ENCODE data around the gene COG2. TPM values are rescaled to one million over a fixed set of nuclear protein-coding genes. Genes with fewer than 3 reads are reported as not detected.

The COG2 gene
- total RNA-seq, 4 donors from 2014 or later: 17.2 to 25.2 (median 22.9) TPM

DNA sequence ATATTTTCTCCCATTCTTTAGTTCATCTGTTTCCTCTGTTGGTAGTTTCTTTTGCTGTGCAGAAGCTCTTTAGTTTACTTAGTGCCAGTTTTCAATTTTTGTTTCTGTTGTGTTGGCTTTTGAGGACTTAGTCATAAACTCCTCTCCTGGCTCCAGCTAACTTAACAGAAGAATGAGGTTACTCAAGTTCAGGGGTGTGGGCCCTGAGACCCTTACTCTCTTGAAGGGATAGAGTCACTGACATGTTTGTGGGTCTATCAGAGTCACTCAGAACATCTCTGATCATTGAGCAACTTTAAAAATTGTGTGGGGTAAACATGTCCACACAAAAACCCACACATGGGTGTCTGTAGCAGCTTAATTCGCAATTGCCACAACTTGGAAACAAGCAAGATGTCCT is 57.4 kb downstream of the COG2 start:
- DNase-seq (ENCODE audit: low spot score) (no peak), ATAC-seq (ENCODE audit: low FRiP score) (no peak)
- TF ChIP-seq CTCF (IDR thresholded peaks at IDR 0.05): no peak

DNA sequence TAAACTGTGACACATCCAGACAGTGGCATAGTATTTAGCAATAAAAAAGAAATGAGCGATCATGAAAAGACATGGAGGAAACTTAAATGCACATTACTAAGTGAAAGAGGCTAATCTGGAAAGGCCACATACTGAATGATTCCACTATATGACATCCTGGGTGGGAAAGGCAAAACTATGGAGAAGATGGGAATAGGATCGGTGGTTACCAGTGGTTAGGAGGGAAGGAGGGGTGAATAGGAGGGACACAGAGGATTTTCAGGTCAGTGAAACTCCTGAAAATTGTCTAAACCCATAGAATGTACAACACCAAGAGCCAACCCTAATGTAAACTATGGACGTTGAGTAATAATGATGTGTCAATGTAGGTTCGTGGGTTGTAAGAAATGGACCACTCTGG is 57.9 kb downstream of the COG2 start:
- ATAC-seq (ENCODE audit: low FRiP score): no peak
- no peak for DNase-seq (ENCODE audit: low spot score)
- no peak for TF ChIP-seq CTCF (IDR thresholded peaks at IDR 0.05)

DNA sequence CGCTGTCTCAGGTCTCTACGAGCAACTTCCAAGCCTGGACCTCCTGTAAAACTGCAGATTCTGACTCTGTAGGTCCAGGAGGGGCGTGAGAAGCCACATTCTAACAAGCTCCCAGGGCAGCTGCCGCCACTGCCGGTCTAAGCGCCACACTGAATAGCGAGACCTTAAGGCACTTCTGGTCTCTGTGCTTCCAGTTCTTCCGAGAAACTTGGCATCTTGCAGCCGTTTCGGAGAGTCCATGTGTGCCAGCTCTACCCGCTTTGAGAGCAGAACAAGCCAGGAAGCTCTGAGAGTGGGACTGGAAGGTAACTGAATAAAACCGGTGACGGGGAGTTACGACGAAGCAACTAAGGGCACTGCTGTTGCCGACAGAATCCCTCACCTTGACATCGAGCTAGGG is 59.2 kb downstream of the COG2 start:
- no peak for TF ChIP-seq CTCF (IDR thresholded peaks at IDR 0.05)
- DNase-seq (ENCODE audit: low spot score) (no peak), ATAC-seq (ENCODE audit: low FRiP score) (no peak)

GRCh38 chr1:230701895-230702768 is 59.9 kb downstream of the COG2 start:
- TF ChIP-seq CTCF (IDR thresholded peaks at IDR 0.05): no peak
- ATAC-seq (ENCODE audit: low FRiP score) (no peak), DNase-seq (ENCODE audit: low spot score) (no peak)

DNA sequence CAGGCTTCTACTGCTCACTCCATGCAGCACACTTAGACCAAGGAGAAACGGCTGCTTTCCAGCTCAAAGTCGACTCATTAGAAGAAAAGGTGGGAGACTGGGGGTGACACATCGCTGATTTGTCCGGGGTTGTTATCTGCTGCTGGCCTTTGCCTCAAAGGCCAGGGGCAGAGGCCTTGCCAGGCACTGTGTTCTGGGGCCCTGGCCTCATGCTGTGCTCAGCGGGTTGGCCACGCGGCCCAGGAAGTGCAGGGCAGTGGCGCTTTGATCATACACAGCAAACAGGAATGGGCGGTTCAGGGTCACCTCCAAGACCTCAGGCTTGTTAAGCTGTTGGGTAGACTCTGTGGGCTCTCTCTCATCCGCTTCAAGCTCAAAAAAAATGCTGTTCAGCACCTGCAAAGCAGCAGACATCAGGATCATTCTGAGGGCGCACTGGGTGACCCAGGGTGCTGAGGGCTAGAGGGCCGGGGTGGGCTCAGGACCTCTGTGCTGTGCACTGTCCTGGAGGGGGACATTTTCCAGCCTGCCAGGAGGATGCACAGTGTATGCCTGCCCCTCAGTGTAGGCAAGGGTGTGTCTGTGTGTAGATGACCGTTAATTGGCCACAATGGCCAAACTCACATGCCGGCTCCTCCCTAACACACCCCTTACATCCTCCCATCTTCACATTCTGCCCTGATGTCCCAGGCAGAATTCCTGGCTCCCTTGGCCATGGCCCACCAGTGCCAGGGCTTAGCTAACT is 60.8 kb downstream of the COG2 start:
- DNase-seq (ENCODE audit: low spot score): no peak
- no peak for ATAC-seq (ENCODE audit: low FRiP score)
- TF ChIP-seq CTCF (IDR thresholded peaks at IDR 0.05): no peak

- no peak for ATAC-seq (ENCODE audit: low FRiP score)
- no peak for TF ChIP-seq CTCF (IDR thresholded peaks at IDR 0.05)
- DNase-seq (ENCODE audit: low spot score): no peak
Measured at GRCh38 chr1:230703679-230704385, 61.6 kb downstream of the COG2 start.

Data from omental fat pad (tissue), 4 donors.